Activated effector memory CD4-positive, alpha-beta T cell treated with Interleukin-2 at 50 U/mL for 16 hours (primary cell): ENCODE results near the gene CRY1.
"Not testable (repeated sequence)": the region's sequence is repeated elsewhere in the genome, so short reads cannot be mapped to it uniquely, and the experiment has no call there.

Experiments
- DNase-seq: peaks from one replicate; pipeline ENCODE4 v3.0.0-alpha.2; 2020

CRY1 gene

GRCh38 chr12:106996102-106996501 lies 97.2 kb downstream of the CRY1 start:
- not testable (repeated sequence) for DNase-seq

- DNase-seq: no peak
Observed at GRCh38 chr12:106994579-106995220, 98.6 kb downstream of the CRY1 start.

GRCh38 chr12:106987846-106988245 lies 105.5 kb downstream of the CRY1 start:
- no peak for DNase-seq

- DNase-seq: peak; percentile 73
Observed at GRCh38 chr12:106986625-106987389, 106.5 kb downstream of the CRY1 start, which contains the start of gene MTERF2. MTERF2 (minus strand) TSS chr12:106987146; CDS start chr12:106978714, 8,432 bp downstream.

- DNase-seq: no peak
Observed at GRCh38 chr12:106986135-106986534, 107.2 kb downstream of the CRY1 start.

- no peak for DNase-seq
Observed at GRCh38 chr12:106985479-106985878, 107.9 kb downstream of the CRY1 start.

GRCh38 chr12:106984588-106985137 lies 108.7 kb downstream of the CRY1 start:
- no peak for DNase-seq

- DNase-seq: no peak
Observed at GRCh38 chr12:106982229-106982628, 111.1 kb downstream of the CRY1 start.

GRCh38 chr12:106981788-106982187 lies 111.6 kb downstream of the CRY1 start:
- no peak for DNase-seq

- no peak for DNase-seq
Observed at GRCh38 chr12:106980944-106981343, 112.4 kb downstream of the CRY1 start.

- no peak for DNase-seq
Observed at GRCh38 chr12:106978035-106978800, 115.1 kb downstream of the CRY1 start.

- no peak for DNase-seq
Observed at GRCh38 chr12:106976668-106977067, 116.7 kb downstream of the CRY1 start.

GRCh38 chr12:106975993-106976658 lies 117.2 kb downstream of the CRY1 start:
- DNase-seq: no peak

- DNase-seq: no peak
Observed at GRCh38 chr12:106975098-106975497, 118.3 kb downstream of the CRY1 start.

- DNase-seq: no peak
Observed at GRCh38 chr12:106974511-106974910, 118.8 kb downstream of the CRY1 start.

GRCh38 chr12:106973545-106973944 lies 119.8 kb downstream of the CRY1 start:
- no peak for DNase-seq

- DNase-seq: no peak
Observed at GRCh38 chr12:106971065-106971464, 122.3 kb downstream of the CRY1 start.

GRCh38 chr12:106964526-106964925 lies 128.8 kb downstream of the CRY1 start:
- no peak for DNase-seq

- DNase-seq: no peak
Observed at GRCh38 chr12:106962286-106962685, 131.1 kb downstream of the CRY1 start.

GRCh38 chr12:106960443-106960842 lies 132.9 kb downstream of the CRY1 start:
- no peak for DNase-seq

GRCh38 chr12:106957583-106957982 lies 135.8 kb downstream of the CRY1 start:
- no peak for DNase-seq

GRCh38 chr12:106956048-106956578 lies 137.2 kb downstream of the CRY1 start:
- DNase-seq: peak; percentile 38
